ENCODE data around the gene CAMKK1. TPM values are rescaled to one million over a fixed set of nuclear protein-coding genes. Genes with fewer than 3 reads are reported as not detected.

The CAMKK1 gene
- total and polyA plus RNA-seq, 9 of the 15 experiments (the other 6 are each of a cell fraction or from before 2014, with no cell fraction given) = 0.34 to 7.5 (median 4.9) TPM

DNA sequence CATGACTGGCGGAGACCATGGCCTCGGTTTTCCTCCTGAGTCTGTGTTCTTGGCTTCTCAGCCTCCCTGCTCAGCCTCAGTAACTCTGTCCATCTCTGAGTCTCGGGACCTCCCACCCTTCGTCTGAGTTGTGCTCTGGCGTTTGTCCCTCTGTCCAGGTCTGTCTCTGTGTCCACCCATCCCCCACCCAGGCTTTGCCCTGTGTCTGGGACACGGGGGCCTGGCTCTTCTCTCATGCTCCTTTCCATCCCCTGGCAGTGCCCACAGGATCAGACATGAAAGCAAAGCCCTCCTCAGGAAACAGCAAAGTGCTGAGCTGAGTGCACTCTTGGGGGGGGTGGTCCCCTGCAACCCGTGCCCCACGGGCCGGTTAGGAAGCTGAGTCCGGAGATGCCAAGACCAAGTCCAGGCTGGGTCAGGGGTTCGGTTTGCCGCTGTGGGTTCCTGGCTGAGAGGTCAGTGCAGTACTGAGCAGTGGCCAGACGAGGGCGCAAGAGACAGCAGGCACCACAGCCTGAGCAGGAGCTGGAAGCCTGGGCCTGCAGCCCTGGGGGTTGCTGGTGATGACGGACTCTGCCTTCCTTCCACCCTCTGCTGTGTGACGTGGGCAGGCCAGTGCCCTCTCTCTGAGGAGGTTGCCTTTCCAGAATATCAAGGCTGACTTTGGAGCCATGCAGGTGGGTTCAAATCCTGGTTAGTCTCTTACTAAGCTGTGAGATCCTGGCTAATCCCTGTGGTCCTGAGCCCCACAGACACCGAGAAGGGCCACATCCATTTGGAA, 20.9 kb upstream of the CAMKK1 start (continued):
- TF ChIP-seq, protein P1, sequence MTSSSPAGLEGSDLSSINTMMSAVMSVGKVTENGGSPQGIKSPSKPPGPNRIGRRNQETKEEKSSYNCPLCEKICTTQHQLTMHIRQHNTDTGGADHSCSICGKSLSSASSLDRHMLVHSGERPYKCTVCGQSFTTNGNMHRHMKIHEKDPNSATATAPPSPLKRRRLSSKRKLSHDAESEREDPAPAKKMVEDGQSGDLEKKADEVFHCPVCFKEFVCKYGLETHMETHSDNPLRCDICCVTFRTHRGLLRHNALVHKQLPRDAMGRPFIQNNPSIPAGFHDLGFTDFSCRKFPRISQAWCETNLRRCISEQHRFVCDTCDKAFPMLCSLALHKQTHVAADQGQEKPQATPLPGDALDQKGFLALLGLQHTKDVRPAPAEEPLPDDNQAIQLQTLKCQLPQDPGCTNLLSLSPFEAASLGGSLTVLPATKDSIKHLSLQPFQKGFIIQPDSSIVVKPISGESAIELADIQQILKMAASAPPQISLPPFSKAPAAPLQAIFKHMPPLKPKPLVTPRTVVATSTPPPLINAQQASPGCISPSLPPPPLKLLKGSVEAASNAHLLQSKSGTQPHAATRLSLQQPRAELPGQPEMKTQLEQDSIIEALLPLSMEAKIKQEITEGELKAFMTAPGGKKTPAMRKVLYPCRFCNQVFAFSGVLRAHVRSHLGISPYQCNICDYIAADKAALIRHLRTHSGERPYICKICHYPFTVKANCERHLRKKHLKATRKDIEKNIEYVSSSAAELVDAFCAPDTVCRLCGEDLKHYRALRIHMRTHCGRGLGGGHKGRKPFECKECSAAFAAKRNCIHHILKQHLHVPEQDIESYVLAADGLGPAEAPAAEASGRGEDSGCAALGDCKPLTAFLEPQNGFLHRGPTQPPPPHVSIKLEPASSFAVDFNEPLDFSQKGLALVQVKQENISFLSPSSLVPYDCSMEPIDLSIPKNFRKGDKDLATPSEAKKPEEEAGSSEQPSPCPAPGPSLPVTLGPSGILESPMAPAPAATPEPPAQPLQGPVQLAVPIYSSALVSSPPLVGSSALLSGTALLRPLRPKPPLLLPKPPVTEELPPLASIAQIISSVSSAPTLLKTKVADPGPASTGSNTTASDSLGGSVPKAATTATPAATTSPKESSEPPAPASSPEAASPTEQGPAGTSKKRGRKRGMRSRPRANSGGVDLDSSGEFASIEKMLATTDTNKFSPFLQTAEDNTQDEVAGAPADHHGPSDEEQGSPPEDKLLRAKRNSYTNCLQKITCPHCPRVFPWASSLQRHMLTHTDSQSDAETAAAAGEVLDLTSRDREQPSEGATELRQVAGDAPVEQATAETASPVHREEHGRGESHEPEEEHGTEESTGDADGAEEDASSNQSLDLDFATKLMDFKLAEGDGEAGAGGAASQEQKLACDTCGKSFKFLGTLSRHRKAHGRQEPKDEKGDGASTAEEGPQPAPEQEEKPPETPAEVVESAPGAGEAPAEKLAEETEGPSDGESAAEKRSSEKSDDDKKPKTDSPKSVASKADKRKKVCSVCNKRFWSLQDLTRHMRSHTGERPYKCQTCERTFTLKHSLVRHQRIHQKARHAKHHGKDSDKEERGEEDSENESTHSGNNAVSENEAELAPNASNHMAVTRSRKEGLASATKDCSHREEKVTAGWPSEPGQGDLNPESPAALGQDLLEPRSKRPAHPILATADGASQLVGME (CRISPR knock-in tag; IDR thresholded peaks at IDR 0.05) = no peak
- peak; percentile 19; the same call in 1 of the 2 replicates for TF ChIP-seq HSF4 (CRISPR knock-in tag; IDR thresholded peaks at IDR 0.05; ENCODE audit: borderline replicate concordance)
- TF ChIP-seq OTX1 (CRISPR knock-in tag; IDR thresholded peaks at IDR 0.05) = 0 out of 2 replicates have a peak, but pooled peaks have one; percentile 46
- TF ChIP-seq FOXJ3 (CRISPR knock-in tag; IDR thresholded peaks at IDR 0.05) = no peak
- no peak for TF ChIP-seq ZNF133 (CRISPR knock-in tag; IDR thresholded peaks at IDR 0.05)
- no peak for TF ChIP-seq ZNF561 (CRISPR knock-in tag; conservative IDR thresholded peaks at IDR 0.05)
- no peak for TF ChIP-seq ZNF444 (CRISPR knock-in tag; IDR thresholded peaks at IDR 0.05)
- TF ChIP-seq NFXL1 (CRISPR knock-in tag; IDR thresholded peaks at IDR 0.05) = no peak
- TF ChIP-seq ERF (CRISPR knock-in tag; IDR thresholded peaks at IDR 0.05) = no peak
- TF ChIP-seq CREB1 (IDR thresholded peaks at IDR 0.05) = no peak
- TF ChIP-seq CREB1 (CRISPR knock-in tag; IDR thresholded peaks at IDR 0.05) = peak; percentile 55; the same call in 1 of the 2 replicates
- TF ChIP-seq BMI1 (IDR thresholded peaks at IDR 0.05; ENCODE audit: low read length) = no peak
- no peak for TF ChIP-seq LEF1 (IDR thresholded peaks at IDR 0.05)
- TF ChIP-seq ZNF134 (CRISPR knock-in tag; conservative IDR thresholded peaks at IDR 0.05) = no peak
- TF ChIP-seq, protein P2, sequence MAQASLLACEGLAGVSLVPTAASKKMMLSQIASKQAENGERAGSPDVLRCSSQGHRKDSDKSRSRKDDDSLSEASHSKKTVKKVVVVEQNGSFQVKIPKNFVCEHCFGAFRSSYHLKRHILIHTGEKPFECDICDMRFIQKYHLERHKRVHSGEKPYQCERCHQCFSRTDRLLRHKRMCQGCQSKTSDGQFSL (CRISPR knock-in tag; IDR thresholded peaks at IDR 0.05) = no peak; the same call in 1 of the 2 replicates
- TF ChIP-seq, protein P2 (tag; IDR thresholded peaks at IDR 0.05) = no peak
- TF ChIP-seq NR2C1 (IDR thresholded peaks at IDR 0.05) = no peak
- peak; percentile 35; the same call in 1 of the 2 replicates for TF ChIP-seq NR2C1 (tag; IDR thresholded peaks at IDR 0.05)
- TF ChIP-seq L3MBTL2 (IDR thresholded peaks at IDR 0.05) = peak; percentile 50
